ENCODE measurements around the gene GADD45G. TPM values are rescaled to one million over a fixed set of nuclear protein-coding genes. Genes with fewer than 3 reads are reported as not detected.

Gene GADD45G
- total RNA-seq, 1 experiment from 2014 or later, result 10.6 TPM

- TF ChIP-seq PRRX2 (CRISPR knock-in tag; IDR thresholded peaks at IDR 0.05) (no peak), ZNF512 (CRISPR knock-in tag; IDR thresholded peaks at IDR 0.05; ENCODE audit: borderline replicate concordance) (no peak), ZNF281 (CRISPR knock-in tag; IDR thresholded peaks at IDR 0.05) (no peak), ZNF671 (CRISPR knock-in tag; IDR thresholded peaks at IDR 0.05) (no peak)
Observed at GRCh38 chr9:89625721-89626687, 21.2 kb downstream of the GADD45G start (continued).

GRCh38 chr9:89626741-89627265, 22.0 kb downstream of the GADD45G start:
- ATAC-seq, result no peak
- no peak for DNase-seq (ENCODE audit: low spot score)
- Mint-ChIP-seq H3K27ac (no peak overlapping the region), H3K4me1 (peaks cover 15% of the 10 kb centered on the region), H3K36me3 (no peaks in the 10 kb centered on the region), H3K9me3 (no peaks in the 10 kb centered on the region), H3K27me3 (ENCODE audit: low read depth) (no peaks in the 10 kb centered on the region; the same call in 1 of the 2 replicates), H3K4me3 (no peak overlapping the region)
- TF ChIP-seq NR3C1 (CRISPR knock-in tag; conservative IDR thresholded peaks at IDR 0.05; ENCODE audit: low read depth), result no peak
- POLR2A ChIA-PET, result interaction anchor here (1.2 kb wide), 1 partner anchor 22 kb away, joined by 6 read pairs; the partner anchor contains the start of gene GADD45G
- CTCF ChIA-PET, result interaction anchor here (0.8 to 2.5 kb wide), 2 partner anchors 24 to 117 kb away, joined by 3 to 14 read pairs; no protein-coding TSS in a partner anchor

- Mint-ChIP-seq H3K4me3 (no peak overlapping the region), H3K9me3 (no peaks in the 10 kb centered on the region), H3K27me3 (ENCODE audit: low read depth) (no peaks in the 10 kb centered on the region), H3K27ac (no peak overlapping the region), H3K36me3 (no peaks in the 10 kb centered on the region), H3K4me1 (no peaks in the 10 kb centered on the region)
- no peak for TF ChIP-seq PRRX2 (CRISPR knock-in tag; IDR thresholded peaks at IDR 0.05)
- no peak for TF ChIP-seq ELF4 (CRISPR knock-in tag; IDR thresholded peaks at IDR 0.05; ENCODE audit: low read depth)
- TF ChIP-seq JAZF1 (CRISPR knock-in tag; IDR thresholded peaks at IDR 0.05), result no peak
- TF ChIP-seq FOXK1 (CRISPR knock-in tag; IDR thresholded peaks at IDR 0.05), result no peak
- no peak for TF ChIP-seq ZNF232 (CRISPR knock-in tag; IDR thresholded peaks at IDR 0.05)
- ChIA-PET POLR2A (no interaction called here), CTCF (interaction anchor here (1.4 to 2.5 kb wide), 2 partner anchors 9 to 25 kb away, joined by 4 to 14 read pairs; no protein-coding TSS in a partner anchor)
- no peak for DNase-seq (ENCODE audit: low spot score)
- no peak for ATAC-seq
Observed at GRCh38 chr9:89628601-89629000, 23.8 kb downstream of the GADD45G start.

- ChIA-PET CTCF (interaction anchor here (1.4 to 1.5 kb wide), 3 partner anchors 10 to 27 kb away, joined by 3 to 5 read pairs (median 4); no protein-coding TSS in a partner anchor), POLR2A (no interaction called here)
- Mint-ChIP-seq H3K4me3 (no peak overlapping the region), H3K4me1 (no peaks in the 10 kb centered on the region), H3K36me3 (no peaks in the 10 kb centered on the region), H3K27ac (no peak overlapping the region), H3K9me3 (no peaks in the 10 kb centered on the region), H3K27me3 (ENCODE audit: low read depth) (no peaks in the 10 kb centered on the region)
- DNase-seq (ENCODE audit: low spot score) (no peak), ATAC-seq (no peak)
- TF ChIP-seq TCF7 (CRISPR knock-in tag; IDR thresholded peaks at IDR 0.05; ENCODE audit: low read depth) (no peak), ZMAT4 (CRISPR knock-in tag; IDR thresholded peaks at IDR 0.05) (no peak), TEAD1 (CRISPR knock-in tag; IDR thresholded peaks at IDR 0.05) (no peak), ATF1 (CRISPR knock-in tag; IDR thresholded peaks at IDR 0.05) (no peak), ZNF425 (CRISPR knock-in tag; conservative IDR thresholded peaks at IDR 0.05) (no peak), ATF6 (CRISPR knock-in tag; IDR thresholded peaks at IDR 0.05) (no peak), SMAD4 (CRISPR knock-in tag; IDR thresholded peaks at IDR 0.05) (no peak), ZNF416 (CRISPR knock-in tag; IDR thresholded peaks at IDR 0.05) (no peak)
Observed at GRCh38 chr9:89629081-89629976, 24.5 kb downstream of the GADD45G start.
